Tibial artery (tissue), 4 donors: ENCODE measurements around the gene KHDRBS2.

ENCODE experiments used
- DNase-seq, 2 donors: peaks; one replicate each; pipeline ENCODE4 v3.0.0-alpha.2; 2019
- H3K27ac ChIP-seq, 2 donors: fragments of 200-600 bp; sonication (generic) in 1 of 2; 1 replicate in 1 of 2; 2 replicates in 1 of 2; pipeline ENCODE4 v1.5.1; 2018 to 2019; ENCODE audit warnings: mild to moderate bottlenecking in 1 of 2
- H3K27me3 ChIP-seq, 2 donors: fragments of 200-600 bp; sonication (generic) in 1 of 2; one replicate each; pipeline versions ENCODE4 v1.5.1 to v1.6.0; 2016 to 2019
- H3K36me3 ChIP-seq, 3 donors: fragments of 200-600 bp; sonication (generic) in 2 of 3; one replicate each; pipeline ENCODE4 v1.5.1; 2016 to 2019; ENCODE audit warnings: mild to moderate bottlenecking in 2 of 3
- H3K4me1 ChIP-seq, 4 donors: fragments of 200-600 bp; sonication (generic) in 2 of 4; 1 replicate in 3 of 4; 2 replicates in 1 of 4; pipeline ENCODE4 v1.5.1; 2016 to 2019
- H3K4me3 ChIP-seq, 2 donors: fragments of 200-600 bp; sonication (generic) in 1 of 2; 1 replicate in 1 of 2; 2 replicates in 1 of 2; pipeline ENCODE4 v1.5.1; 2018 to 2019; ENCODE audit warnings: mild to moderate bottlenecking in 2 of 2
- H3K9me3 ChIP-seq, 3 donors: fragments of 200-600 bp; sonication (generic) in 1 of 3; one replicate each; pipeline ENCODE4 v1.5.1; 2016 to 2019
- intact Hi-C: fragments of 100-400 bp; cut with DNase I; formaldehyde crosslinking; loops from one replicate; pipeline ENCODE4 v1.15.0; 2023; ENCODE audit warnings: low total_unique reads
- TF ChIP-seq, protein P1 (sequence below), 2 experiments: fragments of 200-600 bp in 1 of 2; fragments of 450-650 bp in 1 of 2; IDR thresholded peaks; one replicate each; pipeline ENCODE4 v1.5.1; 2017 to 2019; ENCODE audit warnings: antibody characterized with exemption in 2 of 2, mild to moderate bottlenecking in 1 of 2, moderate library complexity in 1 of 2

The KHDRBS2 gene

DNA sequence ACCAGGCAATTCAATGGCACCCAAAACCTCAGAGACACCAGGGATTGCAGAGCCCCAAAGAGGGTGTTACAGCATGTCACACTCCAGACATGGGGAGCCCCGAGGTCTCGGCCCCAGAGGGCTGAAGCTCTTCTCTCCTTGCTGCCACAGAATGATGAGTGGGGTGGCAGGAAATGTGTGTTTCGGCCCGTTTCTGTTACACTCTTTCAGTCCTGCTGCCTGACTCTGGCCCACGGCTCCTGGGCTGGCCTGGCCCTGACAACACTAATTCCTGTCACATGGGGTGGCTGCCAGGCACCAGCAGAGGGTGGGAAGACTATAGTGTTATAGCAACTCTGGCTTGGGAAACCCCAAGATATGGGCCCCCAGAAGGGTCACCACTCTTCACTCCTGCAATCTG, 183.6 kb downstream of the KHDRBS2 start:
- intact Hi-C loops, result no loop called here
- no peak overlapping the region for H3K27ac ChIP-seq
- peaks cover 0 to 9% (median 0%) of the 10 kb centered on the region in 3 donors for H3K9me3 ChIP-seq
- DNase-seq, result no peak
- no peaks in the 10 kb centered on the region for H3K4me1 ChIP-seq
- H3K4me3 ChIP-seq, result no peak overlapping the region
- no peaks in the 10 kb centered on the region for H3K36me3 ChIP-seq
- no peaks in the 10 kb centered on the region for H3K27me3 ChIP-seq
- TF ChIP-seq, protein P1, sequence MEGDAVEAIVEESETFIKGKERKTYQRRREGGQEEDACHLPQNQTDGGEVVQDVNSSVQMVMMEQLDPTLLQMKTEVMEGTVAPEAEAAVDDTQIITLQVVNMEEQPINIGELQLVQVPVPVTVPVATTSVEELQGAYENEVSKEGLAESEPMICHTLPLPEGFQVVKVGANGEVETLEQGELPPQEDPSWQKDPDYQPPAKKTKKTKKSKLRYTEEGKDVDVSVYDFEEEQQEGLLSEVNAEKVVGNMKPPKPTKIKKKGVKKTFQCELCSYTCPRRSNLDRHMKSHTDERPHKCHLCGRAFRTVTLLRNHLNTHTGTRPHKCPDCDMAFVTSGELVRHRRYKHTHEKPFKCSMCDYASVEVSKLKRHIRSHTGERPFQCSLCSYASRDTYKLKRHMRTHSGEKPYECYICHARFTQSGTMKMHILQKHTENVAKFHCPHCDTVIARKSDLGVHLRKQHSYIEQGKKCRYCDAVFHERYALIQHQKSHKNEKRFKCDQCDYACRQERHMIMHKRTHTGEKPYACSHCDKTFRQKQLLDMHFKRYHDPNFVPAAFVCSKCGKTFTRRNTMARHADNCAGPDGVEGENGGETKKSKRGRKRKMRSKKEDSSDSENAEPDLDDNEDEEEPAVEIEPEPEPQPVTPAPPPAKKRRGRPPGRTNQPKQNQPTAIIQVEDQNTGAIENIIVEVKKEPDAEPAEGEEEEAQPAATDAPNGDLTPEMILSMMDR (IDR thresholded peaks at IDR 0.05), result no peak

DNA sequence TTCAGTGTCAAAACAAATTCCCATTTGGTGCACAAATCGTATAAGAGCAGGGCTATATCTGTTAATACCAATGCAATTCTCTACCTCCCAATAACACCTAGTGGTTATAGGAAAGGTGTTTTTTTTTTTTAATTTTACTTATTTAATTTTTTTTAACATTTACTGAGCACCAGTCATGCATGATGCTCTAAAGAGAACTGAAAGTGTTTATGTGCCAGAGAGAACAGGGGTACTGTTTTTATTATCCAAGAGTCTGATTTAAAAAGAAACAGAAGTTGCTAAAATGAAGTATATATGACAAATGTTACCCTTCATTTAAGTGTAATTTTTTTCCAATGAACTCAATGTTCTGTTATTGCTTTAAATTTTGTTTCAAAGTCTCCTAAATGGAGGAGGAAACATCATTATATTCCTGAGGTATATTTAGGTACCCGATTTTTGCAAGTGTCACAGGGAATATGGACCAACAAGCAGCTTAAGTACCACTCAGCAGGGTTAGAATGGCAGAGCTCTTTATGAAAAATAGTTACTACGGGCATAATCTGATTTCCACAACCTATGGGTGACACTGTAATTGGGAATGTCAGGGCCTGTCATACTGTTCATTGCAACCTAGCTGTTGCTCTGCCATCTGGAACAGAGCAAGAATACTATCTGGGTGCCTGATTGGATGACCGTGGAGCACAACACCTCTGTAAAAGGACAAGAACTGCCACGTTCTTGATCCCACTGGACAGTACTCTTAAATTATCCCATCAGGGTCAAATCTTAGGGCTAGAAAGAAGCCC, 195.4 kb downstream of the KHDRBS2 start:
- TF ChIP-seq, protein P1 (IDR thresholded peaks at IDR 0.05), result no peak
- H3K27ac ChIP-seq, result no peak overlapping the region

DNA sequence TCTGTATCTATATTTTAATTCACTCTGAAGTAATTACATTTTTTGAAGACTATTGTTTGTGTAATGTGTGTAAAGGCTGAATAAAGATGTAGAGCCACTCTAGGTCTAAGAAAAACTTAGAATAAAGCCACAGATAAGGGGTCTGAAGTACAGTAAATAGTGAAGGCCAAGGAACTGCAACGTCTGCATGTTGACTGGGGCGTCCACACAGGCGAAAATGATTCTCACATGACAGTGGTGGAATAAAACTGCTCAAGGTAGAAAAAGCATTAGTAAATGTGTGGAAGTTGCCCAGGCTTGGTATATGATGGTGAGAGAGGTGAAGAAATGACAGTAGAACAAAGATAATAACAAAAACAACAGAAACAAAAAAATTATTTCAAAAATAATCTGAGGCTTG, 196.2 kb downstream of the KHDRBS2 start:
- TF ChIP-seq, protein P1 (IDR thresholded peaks at IDR 0.05), result no peak
- H3K4me1 ChIP-seq, result no peaks in the 10 kb centered on the region
- H3K9me3 ChIP-seq, result no peaks in the 10 kb centered on the region
- DNase-seq, result no peak
- no peaks in the 10 kb centered on the region for H3K27me3 ChIP-seq
- H3K27ac ChIP-seq, result no peak overlapping the region
- intact Hi-C loops, result no loop called here
- H3K36me3 ChIP-seq, result no peaks in the 10 kb centered on the region
- H3K4me3 ChIP-seq, result no peak overlapping the region

More for the DNA sequence above, 195.4 kb downstream of the KHDRBS2 start:
- no peaks in the 10 kb centered on the region for H3K27me3 ChIP-seq
- H3K36me3 ChIP-seq, result no peaks in the 10 kb centered on the region
- no peak for DNase-seq
- no peaks in the 10 kb centered on the region for H3K9me3 ChIP-seq
- no peak overlapping the region for H3K4me3 ChIP-seq
- no peaks in the 10 kb centered on the region for H3K4me1 ChIP-seq
- intact Hi-C loops, result no loop called here

DNA sequence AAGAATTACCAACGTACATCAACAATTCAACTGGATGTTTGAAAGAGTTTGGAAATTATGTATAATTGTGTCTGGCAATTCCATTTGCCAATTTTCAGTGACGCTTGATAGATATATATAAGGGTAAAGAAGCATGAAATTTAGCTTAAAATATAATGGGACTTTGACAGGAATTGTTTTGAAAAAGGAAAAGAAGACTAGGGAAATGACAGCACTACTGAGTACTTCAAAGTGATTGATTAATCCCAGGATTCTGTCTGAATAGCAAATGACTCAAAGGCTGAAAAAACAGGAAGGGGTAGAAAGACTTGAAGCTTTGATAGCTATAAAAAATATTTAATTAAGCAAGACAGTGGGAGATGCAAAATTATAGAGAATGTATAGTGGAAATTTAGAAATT, 200.0 kb downstream of the KHDRBS2 start:
- TF ChIP-seq, protein P1 (IDR thresholded peaks at IDR 0.05), result no peak
- H3K4me1 ChIP-seq, result no peaks in the 10 kb centered on the region

DNA sequence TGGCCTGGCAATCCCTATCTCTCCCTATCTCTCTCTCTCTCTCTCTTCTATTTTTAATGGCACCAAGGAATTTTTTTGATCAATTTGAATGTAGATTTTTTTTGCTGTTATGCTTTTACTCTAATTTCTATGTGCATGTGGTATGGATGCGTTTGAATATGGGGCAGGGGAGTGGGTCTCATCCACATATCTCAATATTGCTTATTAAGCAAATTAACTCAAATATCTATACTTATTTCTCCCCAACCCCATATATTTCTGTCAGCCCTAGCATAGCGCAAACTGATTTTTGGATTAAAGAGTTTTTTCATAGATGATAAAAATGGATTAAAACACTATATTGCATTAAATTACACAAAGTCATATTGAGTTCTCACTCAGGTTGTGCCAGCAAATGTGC, 210.2 kb downstream of the KHDRBS2 start:
- no peaks in the 10 kb centered on the region for H3K4me1 ChIP-seq
- intact Hi-C loops, result no loop called here
- H3K36me3 ChIP-seq, result no peaks in the 10 kb centered on the region
- no peak overlapping the region for H3K27ac ChIP-seq
- DNase-seq, result no peak
- H3K4me3 ChIP-seq, result no peak overlapping the region
- no peaks in the 10 kb centered on the region for H3K9me3 ChIP-seq
- no peaks in the 10 kb centered on the region for H3K27me3 ChIP-seq
- TF ChIP-seq, protein P1 (IDR thresholded peaks at IDR 0.05), result no peak

More for the DNA sequence above, 200.0 kb downstream of the KHDRBS2 start:
- H3K36me3 ChIP-seq, result no peaks in the 10 kb centered on the region
- H3K9me3 ChIP-seq, result peaks cover 0 to 2% (median 0%) of the 10 kb centered on the region in 3 donors
- no peaks in the 10 kb centered on the region for H3K27me3 ChIP-seq
- H3K27ac ChIP-seq, result no peak overlapping the region
- no peak for DNase-seq
- intact Hi-C loops, result no loop called here
- H3K4me3 ChIP-seq, result no peak overlapping the region
